Upper lobe of left lung (tissue), 6 donors: ENCODE measurements around the gene OTUD1. TPM values are rescaled to one million over a fixed set of nuclear protein-coding genes. Genes with fewer than 3 reads are reported as not detected.

Experiments
- ATAC-seq, 2 donors: fragments of 200-7000 bp; cut with Tn5 transposase; one replicate each; pipeline ENCODE4 v1.9.1; 2022; ENCODE audit warnings: mild to moderate bottlenecking in 2 of 2, moderate library complexity in 2 of 2; ENCODE audit not compliant: low FRiP score in 2 of 2
- DNase-seq, 2 donors: peaks; one replicate each; pipeline ENCODE4 v3.0.0-alpha.2; 2019 to 2020
- H3K27ac ChIP-seq, 4 donors: fragments of 200-600 bp; sonication (generic); one replicate each; pipeline ENCODE4 v1.5.1; 2016 to 2019
- H3K27me3 ChIP-seq, 4 donors: fragments of 200-600 bp; sonication (generic); one replicate each; pipeline ENCODE4 v1.5.1; 2017 to 2019
- H3K36me3 ChIP-seq, 4 donors: fragments of 200-600 bp; sonication (generic); one replicate each; pipeline ENCODE4 v1.5.1; 2016 to 2019
- H3K4me1 ChIP-seq, 4 donors: fragments of 200-600 bp; sonication (generic); one replicate each; pipeline ENCODE4 v1.5.1; 2018 to 2019
- H3K4me3 ChIP-seq, 4 donors: fragments of 200-600 bp; sonication (generic); one replicate each; pipeline ENCODE4 v1.5.1; 2017 to 2019; ENCODE audit warnings: mild to moderate bottlenecking in 2 of 4, moderate library complexity in 1 of 4
- H3K9me3 ChIP-seq, 4 donors: fragments of 200-600 bp; sonication (generic); one replicate each; pipeline ENCODE4 v1.5.1; 2018 to 2019
- CTCF ChIP-seq, 6 experiments: fragments of 450-650 bp in 4 of 6; fragments of 200-600 bp in 2 of 6; sonication (generic) in 2 of 6; IDR thresholded peaks; one replicate each; pipeline ENCODE4 v1.5.1; 2016 to 2019; ENCODE audit warnings: antibody characterized with exemption in 6 of 6
- EP300 ChIP-seq, 4 donors: sonication (generic); formaldehyde crosslinking; IDR thresholded peaks; one replicate each; pipeline ENCODE4 v1.5.1; 2017; ENCODE audit warnings: antibody characterized with exemption in 4 of 4, control low read depth in 2 of 4
- POLR2A ChIP-seq, 4 donors: fragments of 450-650 bp; IDR thresholded peaks; one replicate each; pipeline ENCODE4 v1.5.1; 2016 to 2017; ENCODE audit warnings: antibody characterized with exemption in 4 of 4, mild to moderate bottlenecking in 2 of 4
- POLR2AphosphoS5 ChIP-seq, 2 donors: sonication (generic); formaldehyde crosslinking; IDR thresholded peaks; one replicate each; pipeline ENCODE4 v1.5.1; 2017; ENCODE audit warnings: antibody characterized with exemption in 2 of 2
- WGBS, 2 donors: methylation state at CpG; one replicate each; pipeline ENCODE4 v1.1.5; 2017 to 2018; 5-methylcytosine and 5-hydroxymethylcytosine counted together
- total RNA-seq, 6 donors: library from RNA; depleted of rRNA in 4 of 6; stranded (reverse); fragments of >200 nt in 4 of 6; gene quantifications; one replicate each; pipeline versions ENCODE4 v1.1.0 to v1.2.1, GENCODE V29; 2016 to 2021
- donor health status: DM: no; HTN: no; CAD: no; lungs with moderate emphysema.
- donor health status: DM: no; HTN: yes; CAD: no; lungs with severe emphysema.

Gene OTUD1
- total RNA-seq, 6 donors from 2014 or later: 12.6 to 46.1 (median 35.3) TPM

GRCh38 chr10:23439961-23440889 is 1.4 kb downstream of the OTUD1 start:
- WGBS, 2 donors: 4 to 9% methylated on average over 8 to 41 of the region's 73 CpGs
- peaks cover 0 to 9% (median 0%) of the 10 kb centered on the region in 4 donors for H3K36me3 ChIP-seq
- H3K9me3 ChIP-seq: no peaks in the 10 kb centered on the region
- H3K27me3 ChIP-seq: no peaks in the 10 kb centered on the region
- peaks cover 23 to 30% (median 26%) of the 10 kb centered on the region in 4 donors for H3K4me1 ChIP-seq
- ATAC-seq (peak in 1 of 2 donors; percentile 12), DNase-seq (peak; percentile 30 to 50)
- peak overlapping the region; percentile 91 to 98 (median 97) for H3K27ac ChIP-seq
- peak overlapping the region; percentile 73 to 85 (median 82) for H3K4me3 ChIP-seq
- TF ChIP-seq EP300 (IDR thresholded peaks at IDR 0.05) (no peak), CTCF (IDR thresholded peaks at IDR 0.05) (no peak), POLR2A (IDR thresholded peaks at IDR 0.05) (no peak), POLR2AphosphoS5 (IDR thresholded peaks at IDR 0.05) (no peak)

- TF ChIP-seq CTCF (IDR thresholded peaks at IDR 0.05): no peak
- no peak for TF ChIP-seq POLR2A (IDR thresholded peaks at IDR 0.05)
- no peak for TF ChIP-seq POLR2AphosphoS5 (IDR thresholded peaks at IDR 0.05)
- TF ChIP-seq EP300 (IDR thresholded peaks at IDR 0.05): no peak
- DNase-seq (no peak), ATAC-seq (no peak)
- 61 to 62% methylated on average over 3 of the region's 3 CpGs for WGBS, 2 donors
- peaks cover 23 to 30% (median 26%) of the 10 kb centered on the region in 4 donors for H3K4me1 ChIP-seq
- peaks cover 0 to 10% (median 0%) of the 10 kb centered on the region in 4 donors for H3K36me3 ChIP-seq
- H3K27me3 ChIP-seq: no peaks in the 10 kb centered on the region
- H3K27ac ChIP-seq: peak overlapping the region in 3 of 4 donors; percentile 91 to 97 (median 97)
- no peaks in the 10 kb centered on the region for H3K9me3 ChIP-seq
- H3K4me3 ChIP-seq: peak overlapping the region; percentile 73 to 85 (median 82)
Measured at GRCh38 chr10:23441251-23441650, 2.4 kb downstream of the OTUD1 start.

DNA sequence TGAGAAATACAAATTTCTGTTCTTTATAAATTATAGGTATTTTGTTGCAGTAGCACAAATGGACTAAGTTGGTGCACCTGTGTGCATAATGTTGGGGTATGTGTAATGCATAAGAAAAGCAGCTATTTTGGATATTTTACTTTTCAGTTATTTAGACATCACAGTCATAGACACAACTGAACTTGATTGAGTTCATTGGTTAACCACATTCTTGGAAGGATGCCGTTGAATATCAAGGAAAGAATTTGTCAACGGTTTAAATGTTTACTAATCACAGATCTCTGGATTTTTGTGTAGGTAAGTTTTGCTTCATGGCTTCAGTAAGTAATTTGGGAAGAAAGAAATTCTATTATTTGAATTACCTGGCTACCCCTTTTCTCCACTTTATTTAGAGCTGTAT is 4.1 kb downstream of the OTUD1 start:
- peak overlapping the region in 3 of 4 donors; percentile 82 to 85 (median 83) for H3K4me3 ChIP-seq
- DNase-seq (no peak), ATAC-seq (no peak)
- no peaks in the 10 kb centered on the region for H3K9me3 ChIP-seq
- WGBS, 2 donors: 15 to 22% methylated on average over 2 of the region's 2 CpGs
- TF ChIP-seq EP300 (IDR thresholded peaks at IDR 0.05): no peak
- no peaks in the 10 kb centered on the region for H3K27me3 ChIP-seq
- H3K27ac ChIP-seq: peak overlapping the region in 2 of 4 donors; percentile 15 to 97
- peaks cover 23 to 42% (median 33%) of the 10 kb centered on the region in 4 donors for H3K4me1 ChIP-seq
- H3K36me3 ChIP-seq: peaks cover 0 to 12% (median 0%) of the 10 kb centered on the region in 4 donors

- TF ChIP-seq POLR2AphosphoS5 (IDR thresholded peaks at IDR 0.05): no peak
- TF ChIP-seq POLR2A (IDR thresholded peaks at IDR 0.05): no peak
- no peak for TF ChIP-seq CTCF (IDR thresholded peaks at IDR 0.05)
- no peak for TF ChIP-seq EP300 (IDR thresholded peaks at IDR 0.05)
- peak in 1 of 2 donors; percentile 19 for DNase-seq
- Histone ChIP-seq H3K4me3 (no peak overlapping the region), H3K27ac (no peak overlapping the region), H3K4me1 (peaks cover 33 to 55% (median 43%) of the 10 kb centered on the region in 4 donors), H3K36me3 (peaks cover 0 to 13% (median 0%) of the 10 kb centered on the region in 4 donors), H3K27me3 (no peaks in the 10 kb centered on the region), H3K9me3 (no peaks in the 10 kb centered on the region)
- ATAC-seq: no peak
- WGBS, 2 donors: 73 to 80% methylated on average over 5 of the region's 5 CpGs
Measured at GRCh38 chr10:23445591-23445990, 6.7 kb downstream of the OTUD1 start.

DNA sequence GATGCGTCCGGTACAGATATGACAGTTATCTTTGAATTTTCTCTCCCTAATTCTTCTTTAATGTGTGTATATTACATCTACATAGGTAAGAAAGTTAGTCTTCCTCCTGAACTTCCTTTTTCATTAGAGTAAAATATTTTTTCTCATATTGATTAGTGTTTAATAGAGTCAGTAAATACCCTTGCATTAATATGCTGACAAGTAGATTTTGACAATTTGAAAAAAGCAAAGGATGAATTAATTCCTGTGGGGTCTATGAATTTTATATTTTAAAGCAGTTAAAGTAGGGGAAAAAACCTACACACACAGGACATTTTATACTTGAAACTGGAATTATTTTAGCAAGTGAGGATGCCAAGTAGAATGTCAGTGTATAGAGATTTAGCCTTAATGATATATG is 9.4 kb downstream of the OTUD1 start:
- ATAC-seq (no peak), DNase-seq (no peak)
- Histone ChIP-seq H3K36me3 (peaks cover 0 to 13% (median 0%) of the 10 kb centered on the region in 4 donors), H3K4me1 (peaks cover 13 to 58% (median 27%) of the 10 kb centered on the region in 4 donors), H3K27me3 (no peaks in the 10 kb centered on the region), H3K27ac (no peak overlapping the region), H3K9me3 (no peaks in the 10 kb centered on the region), H3K4me3 (no peak overlapping the region)
- WGBS, 2 donors: 96 to 98% methylated on average over 2 of the region's 2 CpGs
- TF ChIP-seq CTCF (IDR thresholded peaks at IDR 0.05) (no peak), EP300 (IDR thresholded peaks at IDR 0.05) (no peak), POLR2A (IDR thresholded peaks at IDR 0.05) (no peak), POLR2AphosphoS5 (IDR thresholded peaks at IDR 0.05) (no peak)
